H1 (cell line): ENCODE data around the gene FADS3. TPM values are rescaled to one million over a fixed set of nuclear protein-coding genes. Genes with fewer than 3 reads are reported as not detected.

Experiments
- POLR2A ChIP-seq, 2 experiments: IDR thresholded peaks; 1 replicate in 1 of 2; 2 replicates in 1 of 2; pipeline ENCODE4 v1.6.1; 2011; ENCODE audit warnings: low read depth in 2 of 2, low read length in 2 of 2, mild to moderate bottlenecking in 2 of 2; ENCODE audit errors: control extremely low read depth in 1 of 2
- SP4 ChIP-seq: IDR thresholded peaks from 2 replicates; pipeline ENCODE4 v1.6.1; 2012; ENCODE audit warnings: low read length, inconsistent platforms
- polyA plus RNA-seq, 7 experiments: library from polyadenylated mRNA; depleted of rRNA in 3 of 7; stranded (reverse) in 5 of 7; unstranded in 2 of 7; fragments of >200 nt in 5 of 7; fragments of 200-250 nt in 2 of 7; gene quantifications; 1 replicate in 5 of 7; 2 replicates in 1 of 7; 4 replicates in 1 of 7; pipeline versions ENCODE4 v1.2.1 to v1.2.3, GENCODE V29; 2011 to 2013; ENCODE audit warnings: missing spikeins in 2 of 7, mixed read lengths in 2 of 7
- total RNA-seq: library from RNA; stranded (reverse); fragmentation: NEBNext Ultra II Directional; extraction: Animal tissue kit (Norgen Biotek cat#: 25700); gene quantifications from 2 replicates; pipeline ENCODE4 v1.2.1, GENCODE V29; 2021
- TF ChIP-seq, protein P1 (sequence below): fragments of 300-600 bp; sonication (generic); IDR thresholded peaks from 2 replicates; pipeline ENCODE4 v1.7.1; 2012; ENCODE audit warnings: low read length, moderate library complexity, mild to moderate bottlenecking, inconsistent platforms; ENCODE audit not compliant: insufficient replicate concordance

The FADS3 gene
- total and polyA plus RNA-seq, 2 of the 8 experiments (the other 6 are each of a cell fraction or from before 2014, with no cell fraction given): 43.8 to 76.3 TPM

DNA sequence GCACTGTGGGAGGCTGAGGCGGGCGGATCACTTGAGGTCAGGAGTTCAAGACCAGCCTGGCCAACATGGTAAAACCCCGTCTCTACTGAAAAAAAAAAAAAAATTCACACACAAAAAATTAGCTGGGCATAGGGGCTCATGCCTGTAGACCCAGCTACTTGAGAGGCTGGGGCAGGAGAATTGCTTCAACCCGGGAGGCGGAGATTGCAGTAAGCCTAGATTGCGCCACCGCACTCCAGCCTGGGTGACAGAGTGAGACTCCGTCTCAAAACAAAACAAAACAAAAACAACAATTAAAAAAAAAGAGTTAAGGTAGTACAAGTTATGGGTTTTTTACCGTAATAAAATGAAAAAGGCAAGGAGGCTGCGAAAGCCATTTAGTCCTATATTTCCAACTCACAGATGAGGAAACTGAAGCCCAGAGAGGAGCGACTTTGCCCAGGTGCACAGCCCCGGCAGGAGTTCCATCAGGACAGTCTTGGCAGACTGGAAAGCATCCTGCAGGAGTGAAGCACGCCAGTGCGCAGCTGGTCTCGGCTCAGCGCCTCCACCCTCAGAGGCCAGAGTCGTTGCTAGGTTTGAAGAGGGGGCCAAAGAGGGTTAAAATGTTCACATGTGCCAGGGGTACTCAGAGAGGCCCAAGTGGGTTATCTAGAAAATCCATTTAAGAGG, 3.8 kb upstream of the FADS3 start (continued):
- TF ChIP-seq, protein P1, sequence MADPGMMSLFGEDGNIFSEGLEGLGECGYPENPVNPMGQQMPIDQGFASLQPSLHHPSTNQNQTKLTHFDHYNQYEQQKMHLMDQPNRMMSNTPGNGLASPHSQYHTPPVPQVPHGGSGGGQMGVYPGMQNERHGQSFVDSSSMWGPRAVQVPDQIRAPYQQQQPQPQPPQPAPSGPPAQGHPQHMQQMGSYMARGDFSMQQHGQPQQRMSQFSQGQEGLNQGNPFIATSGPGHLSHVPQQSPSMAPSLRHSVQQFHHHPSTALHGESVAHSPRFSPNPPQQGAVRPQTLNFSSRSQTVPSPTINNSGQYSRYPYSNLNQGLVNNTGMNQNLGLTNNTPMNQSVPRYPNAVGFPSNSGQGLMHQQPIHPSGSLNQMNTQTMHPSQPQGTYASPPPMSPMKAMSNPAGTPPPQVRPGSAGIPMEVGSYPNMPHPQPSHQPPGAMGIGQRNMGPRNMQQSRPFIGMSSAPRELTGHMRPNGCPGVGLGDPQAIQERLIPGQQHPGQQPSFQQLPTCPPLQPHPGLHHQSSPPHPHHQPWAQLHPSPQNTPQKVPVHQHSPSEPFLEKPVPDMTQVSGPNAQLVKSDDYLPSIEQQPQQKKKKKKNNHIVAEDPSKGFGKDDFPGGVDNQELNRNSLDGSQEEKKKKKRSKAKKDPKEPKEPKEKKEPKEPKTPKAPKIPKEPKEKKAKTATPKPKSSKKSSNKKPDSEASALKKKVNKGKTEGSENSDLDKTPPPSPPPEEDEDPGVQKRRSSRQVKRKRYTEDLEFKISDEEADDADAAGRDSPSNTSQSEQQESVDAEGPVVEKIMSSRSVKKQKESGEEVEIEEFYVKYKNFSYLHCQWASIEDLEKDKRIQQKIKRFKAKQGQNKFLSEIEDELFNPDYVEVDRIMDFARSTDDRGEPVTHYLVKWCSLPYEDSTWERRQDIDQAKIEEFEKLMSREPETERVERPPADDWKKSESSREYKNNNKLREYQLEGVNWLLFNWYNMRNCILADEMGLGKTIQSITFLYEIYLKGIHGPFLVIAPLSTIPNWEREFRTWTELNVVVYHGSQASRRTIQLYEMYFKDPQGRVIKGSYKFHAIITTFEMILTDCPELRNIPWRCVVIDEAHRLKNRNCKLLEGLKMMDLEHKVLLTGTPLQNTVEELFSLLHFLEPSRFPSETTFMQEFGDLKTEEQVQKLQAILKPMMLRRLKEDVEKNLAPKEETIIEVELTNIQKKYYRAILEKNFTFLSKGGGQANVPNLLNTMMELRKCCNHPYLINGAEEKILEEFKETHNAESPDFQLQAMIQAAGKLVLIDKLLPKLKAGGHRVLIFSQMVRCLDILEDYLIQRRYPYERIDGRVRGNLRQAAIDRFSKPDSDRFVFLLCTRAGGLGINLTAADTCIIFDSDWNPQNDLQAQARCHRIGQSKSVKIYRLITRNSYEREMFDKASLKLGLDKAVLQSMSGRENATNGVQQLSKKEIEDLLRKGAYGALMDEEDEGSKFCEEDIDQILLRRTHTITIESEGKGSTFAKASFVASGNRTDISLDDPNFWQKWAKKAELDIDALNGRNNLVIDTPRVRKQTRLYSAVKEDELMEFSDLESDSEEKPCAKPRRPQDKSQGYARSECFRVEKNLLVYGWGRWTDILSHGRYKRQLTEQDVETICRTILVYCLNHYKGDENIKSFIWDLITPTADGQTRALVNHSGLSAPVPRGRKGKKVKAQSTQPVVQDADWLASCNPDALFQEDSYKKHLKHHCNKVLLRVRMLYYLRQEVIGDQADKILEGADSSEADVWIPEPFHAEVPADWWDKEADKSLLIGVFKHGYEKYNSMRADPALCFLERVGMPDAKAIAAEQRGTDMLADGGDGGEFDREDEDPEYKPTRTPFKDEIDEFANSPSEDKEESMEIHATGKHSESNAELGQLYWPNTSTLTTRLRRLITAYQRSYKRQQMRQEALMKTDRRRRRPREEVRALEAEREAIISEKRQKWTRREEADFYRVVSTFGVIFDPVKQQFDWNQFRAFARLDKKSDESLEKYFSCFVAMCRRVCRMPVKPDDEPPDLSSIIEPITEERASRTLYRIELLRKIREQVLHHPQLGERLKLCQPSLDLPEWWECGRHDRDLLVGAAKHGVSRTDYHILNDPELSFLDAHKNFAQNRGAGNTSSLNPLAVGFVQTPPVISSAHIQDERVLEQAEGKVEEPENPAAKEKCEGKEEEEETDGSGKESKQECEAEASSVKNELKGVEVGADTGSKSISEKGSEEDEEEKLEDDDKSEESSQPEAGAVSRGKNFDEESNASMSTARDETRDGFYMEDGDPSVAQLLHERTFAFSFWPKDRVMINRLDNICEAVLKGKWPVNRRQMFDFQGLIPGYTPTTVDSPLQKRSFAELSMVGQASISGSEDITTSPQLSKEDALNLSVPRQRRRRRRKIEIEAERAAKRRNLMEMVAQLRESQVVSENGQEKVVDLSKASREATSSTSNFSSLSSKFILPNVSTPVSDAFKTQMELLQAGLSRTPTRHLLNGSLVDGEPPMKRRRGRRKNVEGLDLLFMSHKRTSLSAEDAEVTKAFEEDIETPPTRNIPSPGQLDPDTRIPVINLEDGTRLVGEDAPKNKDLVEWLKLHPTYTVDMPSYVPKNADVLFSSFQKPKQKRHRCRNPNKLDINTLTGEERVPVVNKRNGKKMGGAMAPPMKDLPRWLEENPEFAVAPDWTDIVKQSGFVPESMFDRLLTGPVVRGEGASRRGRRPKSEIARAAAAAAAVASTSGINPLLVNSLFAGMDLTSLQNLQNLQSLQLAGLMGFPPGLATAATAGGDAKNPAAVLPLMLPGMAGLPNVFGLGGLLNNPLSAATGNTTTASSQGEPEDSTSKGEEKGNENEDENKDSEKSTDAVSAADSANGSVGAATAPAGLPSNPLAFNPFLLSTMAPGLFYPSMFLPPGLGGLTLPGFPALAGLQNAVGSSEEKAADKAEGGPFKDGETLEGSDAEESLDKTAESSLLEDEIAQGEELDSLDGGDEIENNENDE: no peak
- no peak for TF ChIP-seq SP4
- no peak for TF ChIP-seq POLR2A (IDR thresholded peaks at IDR 0.05; ENCODE audit: control extremely low read depth in 1 of 2, low read depth in 2 of 2, low read length in 2 of 2)
